ENCODE measurements around the gene ST3GAL4.

- TF ChIP-seq, protein P1, sequence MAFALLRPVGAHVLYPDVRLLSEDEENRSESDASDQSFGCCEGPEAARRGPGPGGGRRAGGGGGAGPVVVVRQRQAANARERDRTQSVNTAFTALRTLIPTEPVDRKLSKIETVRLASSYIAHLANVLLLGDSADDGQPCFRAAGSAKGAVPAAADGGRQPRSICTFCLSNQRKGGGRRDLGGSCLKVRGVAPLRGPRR (CRISPR knock-in tag; IDR thresholded peaks at IDR 0.05), result no peak
- no peak for TF ChIP-seq ZNF589 (CRISPR knock-in tag; IDR thresholded peaks at IDR 0.05; ENCODE audit: low read depth)
- TF ChIP-seq JUND (IDR thresholded peaks at IDR 0.05; ENCODE audit: borderline replicate concordance, low read depth, low read length), result no peak
- TF ChIP-seq JUND (tag; IDR thresholded peaks at IDR 0.05; ENCODE audit: borderline replicate concordance, low read depth, low read length), result no peak
- TF ChIP-seq MTA3 (IDR thresholded peaks at IDR 0.05; ENCODE audit: borderline replicate concordance), result no peak
- no peak for TF ChIP-seq ARNT (IDR thresholded peaks at IDR 0.05)
- no peak for TF ChIP-seq SMAD3 (CRISPR knock-in tag; conservative IDR thresholded peaks at IDR 0.05)
- no peak for TF ChIP-seq POLR2A (conservative IDR thresholded peaks at IDR 0.05)
- no peak for TF ChIP-seq SIN3A (IDR thresholded peaks at IDR 0.05; ENCODE audit: borderline replicate concordance in 2 of 2, control insufficient read depth in 1 of 2, low read depth in 2 of 2, low read length in 2 of 2)
- TF ChIP-seq CTCF (IDR thresholded peaks at IDR 0.05 in 2 of 3, conservative IDR thresholded peaks at IDR 0.05 in 1 of 3; ENCODE audit: insufficient read depth in 2 of 3, low read depth in 1 of 3, low read length in 3 of 3), result no peak
- no peak for TF ChIP-seq REST (IDR thresholded peaks at IDR 0.05; ENCODE audit: borderline replicate concordance)
- TF ChIP-seq REST (CRISPR knock-in tag; IDR thresholded peaks at IDR 0.05; ENCODE audit: low read depth), result no peak
- no peak for TF ChIP-seq MAZ (CRISPR knock-in tag; conservative IDR thresholded peaks at IDR 0.05 in 1 of 2, IDR thresholded peaks at IDR 0.05 in 1 of 2)
- no peak for TF ChIP-seq ZNF121 (CRISPR knock-in tag; conservative IDR thresholded peaks at IDR 0.05)
- TF ChIP-seq, protein P2, sequence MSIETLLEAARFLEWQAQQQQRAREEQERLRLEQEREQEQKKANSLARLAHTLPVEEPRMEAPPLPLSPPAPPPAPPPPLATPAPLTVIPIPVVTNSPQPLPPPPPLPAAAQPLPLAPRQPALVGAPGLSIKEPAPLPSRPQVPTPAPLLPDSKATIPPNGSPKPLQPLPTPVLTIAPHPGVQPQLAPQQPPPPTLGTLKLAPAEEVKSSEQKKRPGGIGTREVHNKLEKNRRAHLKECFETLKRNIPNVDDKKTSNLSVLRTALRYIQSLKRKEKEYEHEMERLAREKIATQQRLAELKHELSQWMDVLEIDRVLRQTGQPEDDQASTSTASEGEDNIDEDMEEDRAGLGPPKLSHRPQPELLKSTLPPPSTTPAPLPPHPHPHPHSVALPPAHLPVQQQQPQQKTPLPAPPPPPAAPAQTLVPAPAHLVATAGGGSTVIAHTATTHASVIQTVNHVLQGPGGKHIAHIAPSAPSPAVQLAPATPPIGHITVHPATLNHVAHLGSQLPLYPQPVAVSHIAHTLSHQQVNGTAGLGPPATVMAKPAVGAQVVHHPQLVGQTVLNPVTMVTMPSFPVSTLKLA (conservative IDR thresholded peaks at IDR 0.05), result no peak
Observed at GRCh38 chr11:126357969-126358762, 2.7 kb downstream of the ST3GAL4 start.

All from K562 (cell line).